K562 (cell line): ENCODE results near the gene OR9A4. TPM values are rescaled to one million over a fixed set of nuclear protein-coding genes. Genes with fewer than 3 reads are reported as not detected.

ENCODE experiments used
- ATAC-seq: fragments of 200-7000 bp; cut with Tn5 transposase; 3 replicates; pipeline ENCODE4 v1.9.1; 2020; ENCODE audit warnings: moderate library complexity
- BruUV-seq: library from RNA; stranded (reverse); fragments of 400-500 nt; replicated peaks from 2 replicates; lab custom pipeline; 2021; lab: Mats Ljungman, UMichigan
- CTCF ChIA-PET: fragments of 300-600 bp; formaldehyde crosslinking; extraction: SDS; loops from one replicate; lab custom pipeline; 2021; ENCODE audit warnings: low intra/inter-chr PET ratio; lab: Yijun Ruan, JAX
- POLR2A ChIA-PET: fragments of 300-600, 350-650 bp; sonication (Branson Sonifier 250); formaldehyde crosslinking; extraction: SDS; loops from one replicate; lab custom pipeline; 2021; ENCODE audit warnings: antibody characterized with exemption, inconsistent platforms; lab: Yijun Ruan, JAX
- DNase-seq, 4 experiments: peaks; one replicate each; pipeline versions ENCODE4 v3.0.0 to v3.0.0-alpha.2; 2011 to 2018; ENCODE audit warnings: low spot score in 3 of 4, mixed read lengths in 3 of 4; ENCODE audit errors: extremely low read depth in 1 of 4
- FAIRE-seq: peaks from 2 replicates; lab custom pipeline; 2011; peaks lifted over from hg19 to GRCh38; lab: Jason Lieb, UNC
- H2AFZ ChIP-seq: 2 replicates; pipeline ENCODE4 v1.6.0; 2011; ENCODE audit warnings: low read depth, low read length, control low read depth, inconsistent platforms
- H3K27ac ChIP-seq: fragments of 200-600 bp; 3 replicates; pipeline ENCODE4 v1.8.0; 2011; ENCODE audit warnings: low read depth, mild to moderate bottlenecking, control low read depth, inconsistent platforms, low read length, moderate library complexity, mixed read lengths; ENCODE audit errors: extremely low read depth
- H3K27me3 ChIP-seq, 2 experiments: fragments of 300-600 bp in 1 of 2; 2 replicates in 1 of 2; 3 replicates in 1 of 2; pipeline versions ENCODE4 v1.6.0 to v1.8.0; 2011; ENCODE audit warnings: inconsistent platforms in 2 of 2, low read length in 2 of 2, mild to moderate bottlenecking in 1 of 2, mixed read lengths in 1 of 2, moderate library complexity in 1 of 2; ENCODE audit not compliant: control insufficient read depth in 2 of 2, insufficient read depth in 2 of 2
- H3K36me3 ChIP-seq: fragments of 300-600 bp; 3 replicates; pipeline ENCODE4 v1.8.0; 2011; ENCODE audit warnings: mild to moderate bottlenecking, low read length, inconsistent platforms; ENCODE audit not compliant: control insufficient read depth, insufficient read depth
- H3K4me1 ChIP-seq, 2 experiments: fragments of 200-600 bp in 1 of 2; replicated peaks in 1 of 2; 2 replicates in 1 of 2; 3 replicates in 1 of 2; pipeline versions ENCODE4 v1.5.1 to v1.8.0; 2011; ENCODE audit warnings: inconsistent platforms in 2 of 2, low read length in 2 of 2, mild to moderate bottlenecking in 1 of 2, mixed read lengths in 1 of 2, moderate library complexity in 1 of 2; ENCODE audit not compliant: control insufficient read depth in 2 of 2, insufficient read depth in 2 of 2
- H3K4me2 ChIP-seq: 2 replicates; pipeline ENCODE4 v1.6.1; 2011; ENCODE audit warnings: low read length, control low read depth, inconsistent platforms, mixed read lengths; ENCODE audit not compliant: insufficient read depth
- H3K4me3 ChIP-seq: fragments of 200-600 bp; sonication (generic), shearing (Covaris generic); 2 replicates; pipeline ENCODE4 v1.5.1; 2016; ENCODE audit warnings: control low read depth, inconsistent platforms
- H3K79me2 ChIP-seq: fragments of 200-600 bp; 3 replicates; pipeline ENCODE4 v1.8.0; 2011; ENCODE audit warnings: low read length, inconsistent platforms; ENCODE audit not compliant: control insufficient read depth, insufficient read depth
- H3K9ac ChIP-seq, 2 experiments: 2 replicates each; pipeline versions ENCODE4 v1.6.0 to v1.6.1; 2011; ENCODE audit warnings: low read depth in 2 of 2, low read length in 2 of 2, control low read depth in 1 of 2, inconsistent platforms in 1 of 2, mild to moderate bottlenecking in 1 of 2, mixed read lengths in 1 of 2; ENCODE audit not compliant: insufficient read depth in 1 of 2
- H3K9me1 ChIP-seq: one replicate; pipeline ENCODE4 v1.6.0; 2011; ENCODE audit warnings: inconsistent platforms, mild to moderate bottlenecking, low read length, moderate library complexity; ENCODE audit not compliant: control insufficient read depth, insufficient read depth
- H3K9me3 ChIP-seq: replicated peaks from 2 replicates; pipeline ENCODE4 v1.5.1; 2011; ENCODE audit warnings: low read depth, low read length, inconsistent platforms; ENCODE audit not compliant: control insufficient read depth, insufficient read depth
- H4K20me1 ChIP-seq: replicated peaks from 2 replicates; pipeline ENCODE4 v1.6.1; 2011; ENCODE audit warnings: low read length, inconsistent platforms, mixed read lengths; ENCODE audit not compliant: control insufficient read depth, insufficient read depth
- ELK3 ChIP-seq: fragments of 450-650 bp; formaldehyde crosslinking; IDR thresholded peaks from 2 replicates; pipeline ENCODE4 v1.4.0; 2020; ENCODE audit warnings: mild to moderate bottlenecking
- FOXO4 ChIP-seq: fragments of 450-650 bp; formaldehyde crosslinking; IDR thresholded peaks from 2 replicates; pipeline ENCODE4 v1.4.0; 2020; ENCODE audit warnings: mild to moderate bottlenecking, moderate library complexity
- PHB2 ChIP-seq: fragments of 450-650 bp; IDR thresholded peaks from 2 replicates; pipeline ENCODE4 v1.6.1; 2017; ENCODE audit warnings: low read depth
- WGBS: fragments of 100-300 bp; shearing (Covaris generic); methylation state at CpG from one replicate; pipeline ENCODE4 v1.1.6; 2016; ENCODE audit warnings: low coverage, mixed read lengths; ENCODE audit not compliant: insufficient coverage; ENCODE audit errors: missing lambda C conversion rate; 5-methylcytosine and 5-hydroxymethylcytosine counted together
- in situ Hi-C: fragments of 300-500 bp; cut with MboI; formaldehyde crosslinking; loops from 4 replicates; pipeline ENCODE4 v1.15.0; 2018; ENCODE audit warnings: inconsistent platforms, mixed read lengths
- intact Hi-C: fragments of 100-400 bp; cut with micrococcal nuclease; formaldehyde crosslinking; loops from 2 replicates; pipeline ENCODE4 v1.14.2; 2022
- polyA plus RNA-seq, 8 experiments: library from polyadenylated mRNA; depleted of rRNA in 4 of 8; stranded (reverse) in 5 of 8; unstranded in 3 of 8; fragments of >200 nt; fragmentation: Nextera tagmentation in 2 of 8; fragmentation: Illumina TruSeq in 1 of 8; extraction: Ambion mirVana in 2 of 8; extraction: Trizol in 1 of 8; gene quantifications; 2 replicates each; pipeline versions ENCODE4 v1.2.1 to v1.2.3, GENCODE V29; 2011 to 2014; ENCODE audit warnings: inconsistent platforms in 1 of 8, missing spikeins in 1 of 8
- total RNA-seq, 7 experiments: library from RNA; depleted of rRNA in 6 of 7; stranded (reverse); fragments of >200 nt in 6 of 7; fragmentation: Illumina TruSeq in 2 of 7; extraction: Trizol in 2 of 7; gene quantifications; 2 replicates each; pipeline versions ENCODE4 v1.2.1 to v1.2.3, GENCODE V29; 2011 to 2021; ENCODE audit warnings: low replicate concordance in 1 of 7

Gene OR9A4
- total and polyA plus RNA-seq, 9 of the 15 experiments (the other 6 are each of a cell fraction or from before 2014, with no cell fraction given) = not detected

- Histone ChIP-seq H3K27me3 (no peaks in the 10 kb centered on the region), H3K36me3 (no peaks in the 10 kb centered on the region), H3K4me3 (no peak overlapping the region), H3K79me2 (no peaks in the 10 kb centered on the region), H3K9ac (no peak overlapping the region), H3K9me1 (no peaks in the 10 kb centered on the region), H2AFZ (no peak overlapping the region), H3K9me3 (no peaks in the 10 kb centered on the region), H3K4me2 (no peak overlapping the region), H3K27ac (no peak overlapping the region), H3K4me1 (no peaks in the 10 kb centered on the region), H4K20me1 (no peaks in the 10 kb centered on the region)
- no TSS peak for BruUV-seq
- DNase-seq = no peak
- intact Hi-C loops = no loop called here
- CTCF ChIA-PET = no interaction called here
- no peak for FAIRE-seq
- in situ Hi-C loops = no loop called here
- ATAC-seq = no peak
- TF ChIP-seq FOXO4 (no peak), PHB2 (no peak), ELK3 (CRISPR knock-in tag) (no peak)
- WGBS = 2% methylated on average over 3 of the region's 3 CpGs
- POLR2A ChIA-PET = no interaction called here
Measured at GRCh38 chr7:141960687-141961422, 44.7 kb downstream of the OR9A4 start.

Other genes starting within 250 kb of the OR9A4 start
Only the 7 nearest of the 11 such genes appear.
- 0.69 and 1.4 TPM in 2 replicates for gene TAS2R3, start 152.3 kb upstream of the OR9A4 start, total RNA-seq (2014; rRNA removed)
- gene TAS2R3, start 152.3 kb upstream of the OR9A4 start, total RNA-seq (2014; rRNA removed; fragmentation: Illumina TruSeq; extraction: Trizol) = 1.2 and 2.4 TPM in 2 replicates
- 1.6 and 1.8 TPM in 2 replicates for gene TAS2R3, start 152.3 kb upstream of the OR9A4 start, total RNA-seq (2015; rRNA removed; fragmentation: Illumina TruSeq; extraction: Trizol)
- gene TAS2R3, start 152.3 kb upstream of the OR9A4 start, total RNA-seq (2021) = 1.0 and 1.2 TPM in 2 replicates
- 1.9 TPM in 2 replicates for gene TAS2R3, start 152.3 kb upstream of the OR9A4 start, polyA plus RNA-seq (2011; rRNA removed)
- gene TAS2R3, start 152.3 kb upstream of the OR9A4 start, polyA plus RNA-seq (2014; fragmentation: Illumina TruSeq; extraction: Trizol) = 0.37 and 0.39 TPM in 2 replicates
- not detected for gene TAS2R3, start 152.3 kb upstream of the OR9A4 start, polyA plus RNA-seq (2014; fragmentation: Nextera tagmentation; extraction: Ambion mirVana)
- gene TAS2R3, start 152.3 kb upstream of the OR9A4 start, polyA plus RNA-seq (2014; rRNA removed) = 0.54 TPM in 1 of 2 replicates, not detected in the other
- gene TAS2R4, start 139.7 kb upstream of the OR9A4 start, total RNA-seq (2014; rRNA removed) = 0.86 and 1.3 TPM in 2 replicates
- gene TAS2R4, start 139.7 kb upstream of the OR9A4 start, total RNA-seq (2014; rRNA removed; fragmentation: Illumina TruSeq; extraction: Trizol) = 1.4 and 2.2 TPM in 2 replicates
- gene TAS2R4, start 139.7 kb upstream of the OR9A4 start, total RNA-seq (2015; rRNA removed; fragmentation: Illumina TruSeq; extraction: Trizol) = 2.1 TPM in 2 replicates
- 0.51 and 0.63 TPM in 2 replicates for gene TAS2R4, start 139.7 kb upstream of the OR9A4 start, total RNA-seq (2021)
- gene TAS2R4, start 139.7 kb upstream of the OR9A4 start, polyA plus RNA-seq (2011; rRNA removed) = 1.4 and 1.8 TPM in 2 replicates
- 0.60 and 0.68 TPM in 2 replicates for gene TAS2R4, start 139.7 kb upstream of the OR9A4 start, polyA plus RNA-seq (2014; fragmentation: Illumina TruSeq; extraction: Trizol)
- under 1 TPM; 0.04 to 0.10 TPM for gene TAS2R4, start 139.7 kb upstream of the OR9A4 start, polyA plus RNA-seq (2014; fragmentation: Nextera tagmentation; extraction: Ambion mirVana)
- gene TAS2R4, start 139.7 kb upstream of the OR9A4 start, polyA plus RNA-seq (2014; rRNA removed) = 0.45 and 0.60 TPM in 2 replicates
- gene TAS2R5, start 126.2 kb upstream of the OR9A4 start, total RNA-seq (2014; rRNA removed) = 0.65 and 1.00 TPM in 2 replicates
- 1.9 and 2.2 TPM in 2 replicates for gene TAS2R5, start 126.2 kb upstream of the OR9A4 start, total RNA-seq (2014; rRNA removed; fragmentation: Illumina TruSeq; extraction: Trizol)
- gene TAS2R5, start 126.2 kb upstream of the OR9A4 start, total RNA-seq (2015; rRNA removed; fragmentation: Illumina TruSeq; extraction: Trizol) = 1.4 and 1.6 TPM in 2 replicates
- gene TAS2R5, start 126.2 kb upstream of the OR9A4 start, total RNA-seq (2021) = 1.1 TPM in 2 replicates
- 4.5 and 6.3 TPM in 2 replicates for gene TAS2R5, start 126.2 kb upstream of the OR9A4 start, polyA plus RNA-seq (2011; rRNA removed)
- gene TAS2R5, start 126.2 kb upstream of the OR9A4 start, polyA plus RNA-seq (2014; fragmentation: Illumina TruSeq; extraction: Trizol) = 1.6 and 2.2 TPM in 2 replicates
- under 1 TPM; 0.35 to 0.37 TPM for gene TAS2R5, start 126.2 kb upstream of the OR9A4 start, polyA plus RNA-seq (2014; fragmentation: Nextera tagmentation; extraction: Ambion mirVana)
- gene TAS2R5, start 126.2 kb upstream of the OR9A4 start, polyA plus RNA-seq (2014; rRNA removed) = 2.1 and 2.2 TPM in 2 replicates
- gene PRSS37, start 74.9 kb upstream of the OR9A4 start, total RNA-seq (2014; rRNA removed) = not detected in 2 replicates
- gene PRSS37, start 74.9 kb upstream of the OR9A4 start, total RNA-seq (2014; rRNA removed; fragmentation: Illumina TruSeq; extraction: Trizol) = not detected in 2 replicates
- not detected in 2 replicates for gene PRSS37, start 74.9 kb upstream of the OR9A4 start, total RNA-seq (2015; rRNA removed; fragmentation: Illumina TruSeq; extraction: Trizol)
- not detected in 2 replicates for gene PRSS37, start 74.9 kb upstream of the OR9A4 start, total RNA-seq (2021)
- not detected in 2 replicates for gene PRSS37, start 74.9 kb upstream of the OR9A4 start, polyA plus RNA-seq (2011; rRNA removed)
- gene PRSS37, start 74.9 kb upstream of the OR9A4 start, polyA plus RNA-seq (2014; fragmentation: Illumina TruSeq; extraction: Trizol) = not detected in 2 replicates
- not detected for gene PRSS37, start 74.9 kb upstream of the OR9A4 start, polyA plus RNA-seq (2014; fragmentation: Nextera tagmentation; extraction: Ambion mirVana)
- not detected in 2 replicates for gene PRSS37, start 74.9 kb upstream of the OR9A4 start, polyA plus RNA-seq (2014; rRNA removed)
- gene CLEC5A, start 30.6 kb downstream of the OR9A4 start, total RNA-seq (2014; rRNA removed) = not detected in 2 replicates
- gene CLEC5A, start 30.6 kb downstream of the OR9A4 start, total RNA-seq (2014; rRNA removed; fragmentation: Illumina TruSeq; extraction: Trizol) = not detected in 2 replicates
- not detected in 2 replicates for gene CLEC5A, start 30.6 kb downstream of the OR9A4 start, total RNA-seq (2015; rRNA removed; fragmentation: Illumina TruSeq; extraction: Trizol)
- gene CLEC5A, start 30.6 kb downstream of the OR9A4 start, total RNA-seq (2021) = not detected in 2 replicates
- not detected in 2 replicates for gene CLEC5A, start 30.6 kb downstream of the OR9A4 start, polyA plus RNA-seq (2011; rRNA removed)
- gene CLEC5A, start 30.6 kb downstream of the OR9A4 start, polyA plus RNA-seq (2014; fragmentation: Illumina TruSeq; extraction: Trizol) = not detected in 2 replicates
- gene CLEC5A, start 30.6 kb downstream of the OR9A4 start, polyA plus RNA-seq (2014; fragmentation: Nextera tagmentation; extraction: Ambion mirVana) = not detected
- not detected in 2 replicates for gene CLEC5A, start 30.6 kb downstream of the OR9A4 start, polyA plus RNA-seq (2014; rRNA removed)
- gene TAS2R38, start 57.4 kb downstream of the OR9A4 start, total RNA-seq (2014; rRNA removed) = not detected in 2 replicates
- not detected in 2 replicates for gene TAS2R38, start 57.4 kb downstream of the OR9A4 start, total RNA-seq (2014; rRNA removed; fragmentation: Illumina TruSeq; extraction: Trizol)
- gene TAS2R38, start 57.4 kb downstream of the OR9A4 start, total RNA-seq (2015; rRNA removed; fragmentation: Illumina TruSeq; extraction: Trizol) = not detected in 2 replicates
- not detected in 2 replicates for gene TAS2R38, start 57.4 kb downstream of the OR9A4 start, total RNA-seq (2021)
- not detected in 2 replicates for gene TAS2R38, start 57.4 kb downstream of the OR9A4 start, polyA plus RNA-seq (2011; rRNA removed)
- not detected in 2 replicates for gene TAS2R38, start 57.4 kb downstream of the OR9A4 start, polyA plus RNA-seq (2014; fragmentation: Illumina TruSeq; extraction: Trizol)
- gene TAS2R38, start 57.4 kb downstream of the OR9A4 start, polyA plus RNA-seq (2014; fragmentation: Nextera tagmentation; extraction: Ambion mirVana) = not detected
- not detected in 2 replicates for gene TAS2R38, start 57.4 kb downstream of the OR9A4 start, polyA plus RNA-seq (2014; rRNA removed)
- under 0.01 TPM in 1 of 2 replicates, not detected in the other for gene MGAM, start 79.5 kb downstream of the OR9A4 start, total RNA-seq (2014; rRNA removed)
- 0.16 TPM in 1 of 2 replicates, not detected in the other for gene MGAM, start 79.5 kb downstream of the OR9A4 start, total RNA-seq (2014; rRNA removed; fragmentation: Illumina TruSeq; extraction: Trizol)
- under 0.01 TPM in 1 of 2 replicates, not detected in the other for gene MGAM, start 79.5 kb downstream of the OR9A4 start, total RNA-seq (2015; rRNA removed; fragmentation: Illumina TruSeq; extraction: Trizol)
- 0.02 and 0.20 TPM in 2 replicates for gene MGAM, start 79.5 kb downstream of the OR9A4 start, total RNA-seq (2021)
- gene MGAM, start 79.5 kb downstream of the OR9A4 start, polyA plus RNA-seq (2011; rRNA removed) = 0.01 and 0.04 TPM in 2 replicates
- gene MGAM, start 79.5 kb downstream of the OR9A4 start, polyA plus RNA-seq (2014; fragmentation: Illumina TruSeq; extraction: Trizol) = not detected in 2 replicates
- gene MGAM, start 79.5 kb downstream of the OR9A4 start, polyA plus RNA-seq (2014; fragmentation: Nextera tagmentation; extraction: Ambion mirVana) = not detected
- 0.01 TPM in 1 of 2 replicates, not detected in the other for gene MGAM, start 79.5 kb downstream of the OR9A4 start, polyA plus RNA-seq (2014; rRNA removed)